Activated naive CD4-positive, alpha-beta T cell treated with anti-CD3 and anti-CD28 coated beads, Interleukin-2, amount 50 U/mL, for 72 hours (primary cell): ENCODE data around the gene MCM3AP. TPM values are rescaled to one million over a fixed set of nuclear protein-coding genes. Genes with fewer than 3 reads are reported as not detected.
A peak's percentile ranks its signal among the peaks of the same experiment; 100 is the strongest.

Experiments used
- ATAC-seq, 2 donors: fragments of 150-1000 bp; cut with Tn5 transposase; 2 replicates each; pipeline ENCODE4 v1.10.0; 2021; ENCODE audit warnings: mild to moderate bottlenecking in 2 of 2, moderate library complexity in 2 of 2
- DNase-seq, 2 donors: peaks; one replicate each; pipeline ENCODE4 v3.0.0; 2021 to 2022; ENCODE audit warnings: low spot score in 2 of 2
- H3K27ac Mint-ChIP-seq, 2 donors: one replicate each; pipeline ENCODE4 v1.8.0; 2022; ENCODE audit warnings: mild to moderate bottlenecking in 2 of 2, mixed read lengths in 2 of 2
- H3K36me3 Mint-ChIP-seq, 2 donors: one replicate each; pipeline ENCODE4 v1.8.0; 2022; ENCODE audit warnings: mixed read lengths in 2 of 2
- H3K9me3 Mint-ChIP-seq, 2 donors: one replicate each; pipeline ENCODE4 v1.8.0; 2022; ENCODE audit warnings: mixed read lengths in 2 of 2
- total RNA-seq, 2 donors: library from RNA; stranded (reverse); gene quantifications; one replicate each; pipeline ENCODE4 v1.2.3, GENCODE V29; 2022

Gene MCM3AP
- total RNA-seq, 2 donors from 2014 or later, result 105 to 119 TPM

GRCh38 chr21:46294647-46295176 lies 9.3 kb upstream of the MCM3AP start:
- no peak for ATAC-seq

GRCh38 chr21:46291561-46291960 lies 6.2 kb upstream of the MCM3AP start:
- H3K9me3 Mint-ChIP-seq, result no peaks in the 10 kb centered on the region
- DNase-seq, result no peak
- no peak for ATAC-seq
- H3K36me3 Mint-ChIP-seq, result peaks cover 6 to 16% of the 10 kb centered on the region in 2 donors
- H3K27ac Mint-ChIP-seq, result no peak overlapping the region

More at GRCh38 chr21:46294647-46295176, 9.3 kb upstream of the MCM3AP start:
- DNase-seq, result no peak
- Mint-ChIP-seq H3K9me3 (no peaks in the 10 kb centered on the region), H3K36me3 (peaks cover 6 to 23% of the 10 kb centered on the region in 2 donors), H3K27ac (no peak overlapping the region)

GRCh38 chr21:46289655-46290179 lies 4.3 kb upstream of the MCM3AP start:
- no peak for DNase-seq
- no peak for ATAC-seq
- Mint-ChIP-seq H3K27ac (no peak overlapping the region), H3K36me3 (peaks cover 19 to 20% of the 10 kb centered on the region in 2 donors), H3K9me3 (no peaks in the 10 kb centered on the region)

- Mint-ChIP-seq H3K9me3 (no peaks in the 10 kb centered on the region), H3K36me3 (peaks cover 26 to 28% of the 10 kb centered on the region in 2 donors), H3K27ac (peak overlapping the region in 1 of 2 donors; percentile 86)
- no peak for ATAC-seq
- no peak for DNase-seq
Observed at GRCh38 chr21:46287541-46287940, 2.1 kb upstream of the MCM3AP start.

- H3K9me3 Mint-ChIP-seq, result no peaks in the 10 kb centered on the region
- DNase-seq (no peak), ATAC-seq (peak; percentile 24 to 28)
- H3K27ac Mint-ChIP-seq, result peak overlapping the region; percentile 86 to 99
- H3K36me3 Mint-ChIP-seq, result peaks cover 25 to 26% of the 10 kb centered on the region in 2 donors
Observed at GRCh38 chr21:46286648-46287002, 1.2 kb upstream of the MCM3AP start.

GRCh38 chr21:46285761-46286647 lies 593 bp upstream of the MCM3AP start, which contains the start of gene YBEY:
YBEY (plus strand) TSS chr21:46286342; CDS start chr21:46286914, 572 bp downstream.
- no peaks in the 10 kb centered on the region for H3K9me3 Mint-ChIP-seq
- H3K36me3 Mint-ChIP-seq, result peaks cover 20 to 26% of the 10 kb centered on the region in 2 donors
- ATAC-seq (peak; percentile 92 to 97), DNase-seq (peak; percentile 87 to 89)
- peak within 1 kb of the TSS; percentile 86 to 99 for H3K27ac Mint-ChIP-seq

- H3K9me3 Mint-ChIP-seq, result no peaks in the 10 kb centered on the region
- no peak for DNase-seq
- peak overlapping the region in 1 of 2 donors; percentile 86 for H3K27ac Mint-ChIP-seq
- ATAC-seq, result no peak
- peaks cover 20 to 26% of the 10 kb centered on the region in 2 donors for H3K36me3 Mint-ChIP-seq
Observed at GRCh38 chr21:46284733-46285132, 678 bp downstream of the MCM3AP start.

- ATAC-seq, result no peak
- Mint-ChIP-seq H3K9me3 (no peaks in the 10 kb centered on the region), H3K27ac (peak overlapping the region in 1 of 2 donors; percentile 66), H3K36me3 (peaks cover 20 to 26% of the 10 kb centered on the region in 2 donors)
- no peak for DNase-seq
Observed at GRCh38 chr21:46284077-46284644, 1.2 kb downstream of the MCM3AP start.

- no peak for DNase-seq
- peaks cover 17% of the 10 kb centered on the region in 2 donors for H3K36me3 Mint-ChIP-seq
- peak overlapping the region in 1 of 2 donors; percentile 44 for H3K27ac Mint-ChIP-seq
- no peak for ATAC-seq
- no peaks in the 10 kb centered on the region for H3K9me3 Mint-ChIP-seq
Observed at GRCh38 chr21:46274797-46275390, 10.5 kb downstream of the MCM3AP start.

- H3K36me3 Mint-ChIP-seq, result peaks cover 17% of the 10 kb centered on the region in 2 donors
- peak overlapping the region in 1 of 2 donors; percentile 69 for H3K27ac Mint-ChIP-seq
- no peaks in the 10 kb centered on the region for H3K9me3 Mint-ChIP-seq
- no peak for DNase-seq
- no peak for ATAC-seq
Observed at GRCh38 chr21:46273341-46273740, 12.1 kb downstream of the MCM3AP start.

GRCh38 chr21:46269466-46269865 lies 15.9 kb downstream of the MCM3AP start:
- Mint-ChIP-seq H3K27ac (no peak overlapping the region), H3K36me3 (peaks cover 5 to 18% of the 10 kb centered on the region in 2 donors), H3K9me3 (no peaks in the 10 kb centered on the region)
- DNase-seq (no peak), ATAC-seq (no peak)

- Mint-ChIP-seq H3K27ac (no peak overlapping the region), H3K9me3 (no peaks in the 10 kb centered on the region), H3K36me3 (peaks cover 5 to 13% of the 10 kb centered on the region in 2 donors)
- no peak for ATAC-seq
- no peak for DNase-seq
Observed at GRCh38 chr21:46268371-46268770, 17.0 kb downstream of the MCM3AP start.

GRCh38 chr21:46266946-46267345 lies 18.5 kb downstream of the MCM3AP start:
- ATAC-seq, result no peak
- no peaks in the 10 kb centered on the region for H3K9me3 Mint-ChIP-seq
- H3K27ac Mint-ChIP-seq, result peak overlapping the region; percentile 17 to 27
- H3K36me3 Mint-ChIP-seq, result peaks cover 0 to 6% of the 10 kb centered on the region in 2 donors
- DNase-seq, result no peak

GRCh38 chr21:46265736-46266525 lies 19.5 kb downstream of the MCM3AP start:
- no peak overlapping the region for H3K27ac Mint-ChIP-seq
- no peaks in the 10 kb centered on the region for H3K9me3 Mint-ChIP-seq
- DNase-seq (no peak), ATAC-seq (no peak)
- peaks cover 0 to 6% of the 10 kb centered on the region in 2 donors for H3K36me3 Mint-ChIP-seq

- Mint-ChIP-seq H3K27ac (no peak overlapping the region), H3K9me3 (no peaks in the 10 kb centered on the region), H3K36me3 (peaks cover 0 to 6% of the 10 kb centered on the region in 2 donors)
- DNase-seq (no peak), ATAC-seq (no peak)
Observed at GRCh38 chr21:46264690-46265144, 20.7 kb downstream of the MCM3AP start.
